ENCODE measurements around the gene BEND6.

DNA sequence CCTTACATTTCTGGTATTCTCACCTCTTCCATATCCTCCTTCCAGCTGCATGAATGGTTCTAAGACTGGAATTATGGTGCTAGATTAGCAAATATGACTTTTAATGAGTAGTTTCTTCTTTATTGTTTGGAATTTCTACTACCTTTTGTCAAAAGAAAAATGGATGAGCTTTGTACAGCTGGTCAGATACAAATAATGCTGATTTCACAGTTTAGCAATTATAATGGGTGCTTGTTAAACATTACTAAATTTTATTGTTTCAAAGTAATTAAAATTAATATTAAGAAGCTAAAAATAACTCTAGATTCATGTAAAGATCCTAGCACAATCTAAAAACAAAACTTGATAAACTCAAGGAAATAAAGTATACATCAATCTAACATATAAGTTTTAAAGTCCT, 32.3 kb upstream of the BEND6 start:
- TF ChIP-seq CHD1 (IDR thresholded peaks at IDR 0.05; ENCODE audit: low read depth, low read length) (no peak), ELK1 (IDR thresholded peaks at IDR 0.05; ENCODE audit: borderline replicate concordance, low read depth, low read length) (no peak), CEBPB (IDR thresholded peaks at IDR 0.05; ENCODE audit: low read depth, low read length) (no peak), POLR2A (IDR thresholded peaks at IDR 0.05; ENCODE audit: low read depth, low read length) (no peak)
- TF ChIP-seq, protein P1, sequence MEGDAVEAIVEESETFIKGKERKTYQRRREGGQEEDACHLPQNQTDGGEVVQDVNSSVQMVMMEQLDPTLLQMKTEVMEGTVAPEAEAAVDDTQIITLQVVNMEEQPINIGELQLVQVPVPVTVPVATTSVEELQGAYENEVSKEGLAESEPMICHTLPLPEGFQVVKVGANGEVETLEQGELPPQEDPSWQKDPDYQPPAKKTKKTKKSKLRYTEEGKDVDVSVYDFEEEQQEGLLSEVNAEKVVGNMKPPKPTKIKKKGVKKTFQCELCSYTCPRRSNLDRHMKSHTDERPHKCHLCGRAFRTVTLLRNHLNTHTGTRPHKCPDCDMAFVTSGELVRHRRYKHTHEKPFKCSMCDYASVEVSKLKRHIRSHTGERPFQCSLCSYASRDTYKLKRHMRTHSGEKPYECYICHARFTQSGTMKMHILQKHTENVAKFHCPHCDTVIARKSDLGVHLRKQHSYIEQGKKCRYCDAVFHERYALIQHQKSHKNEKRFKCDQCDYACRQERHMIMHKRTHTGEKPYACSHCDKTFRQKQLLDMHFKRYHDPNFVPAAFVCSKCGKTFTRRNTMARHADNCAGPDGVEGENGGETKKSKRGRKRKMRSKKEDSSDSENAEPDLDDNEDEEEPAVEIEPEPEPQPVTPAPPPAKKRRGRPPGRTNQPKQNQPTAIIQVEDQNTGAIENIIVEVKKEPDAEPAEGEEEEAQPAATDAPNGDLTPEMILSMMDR (conservative IDR thresholded peaks at IDR 0.05; ENCODE audit: low read depth, low read length): no peak

All from IMR-90 (cell line).